GM23248 (cell line): ENCODE results near the gene ACSL4.

Experiments used
- EZH2 ChIP-seq: fragments of 200-600 bp; sonication (generic); IDR thresholded peaks from 2 replicates; pipeline ENCODE4 v1.6.1; 2018; ENCODE audit warnings: antibody characterized with exemption, mild to moderate bottlenecking; ENCODE audit not compliant: insufficient read depth, poor library complexity, severe bottlenecking
- EZH2phosphoT487 ChIP-seq: fragments of 200-600 bp; sonication (generic); IDR thresholded peaks from 2 replicates; pipeline ENCODE4 v1.6.1; 2018; ENCODE audit warnings: antibody characterized with exemption, moderate library complexity, mild to moderate bottlenecking, low read depth; ENCODE audit not compliant: insufficient read depth

GRCh38 chrX:109716431-109717028 is 16.5 kb downstream of the ACSL4 start:
- no peak for TF ChIP-seq EZH2phosphoT487
- no peak for TF ChIP-seq EZH2
